ENCODE measurements around the gene TJP2.

Gene TJP2

GRCh38 chr9:69193685-69194032 lies 19.6 kb downstream of the TJP2 start:
- DNase-seq, result no peak

- no peak for DNase-seq
These were observed 20.8 kb downstream of the TJP2 start for GRCh38 chr9:69194702-69195418.

GRCh38 chr9:69195668-69196067 lies 21.6 kb downstream of the TJP2 start:
- no peak for DNase-seq

DNA sequence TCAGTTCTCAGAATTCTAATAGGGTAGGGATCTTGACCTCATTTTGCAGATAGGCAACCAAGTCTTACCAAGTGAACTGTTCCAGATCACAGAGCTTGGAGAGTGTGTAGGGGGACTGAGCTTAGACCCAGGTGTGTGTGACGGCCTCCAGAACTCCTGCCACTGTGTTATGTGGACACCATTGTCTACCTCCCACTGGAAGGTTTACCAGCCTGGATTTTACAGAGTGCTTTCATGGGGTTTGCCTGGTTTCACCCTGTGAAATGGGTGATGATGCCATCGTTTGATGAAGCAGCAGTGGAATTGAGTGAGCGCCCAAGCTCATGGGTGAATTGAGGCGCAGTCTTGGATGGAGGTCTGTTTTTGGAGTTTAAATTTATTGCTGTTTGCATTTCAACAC lies 23.6 kb downstream of the TJP2 start:
- DNase-seq, result no peak

DNA sequence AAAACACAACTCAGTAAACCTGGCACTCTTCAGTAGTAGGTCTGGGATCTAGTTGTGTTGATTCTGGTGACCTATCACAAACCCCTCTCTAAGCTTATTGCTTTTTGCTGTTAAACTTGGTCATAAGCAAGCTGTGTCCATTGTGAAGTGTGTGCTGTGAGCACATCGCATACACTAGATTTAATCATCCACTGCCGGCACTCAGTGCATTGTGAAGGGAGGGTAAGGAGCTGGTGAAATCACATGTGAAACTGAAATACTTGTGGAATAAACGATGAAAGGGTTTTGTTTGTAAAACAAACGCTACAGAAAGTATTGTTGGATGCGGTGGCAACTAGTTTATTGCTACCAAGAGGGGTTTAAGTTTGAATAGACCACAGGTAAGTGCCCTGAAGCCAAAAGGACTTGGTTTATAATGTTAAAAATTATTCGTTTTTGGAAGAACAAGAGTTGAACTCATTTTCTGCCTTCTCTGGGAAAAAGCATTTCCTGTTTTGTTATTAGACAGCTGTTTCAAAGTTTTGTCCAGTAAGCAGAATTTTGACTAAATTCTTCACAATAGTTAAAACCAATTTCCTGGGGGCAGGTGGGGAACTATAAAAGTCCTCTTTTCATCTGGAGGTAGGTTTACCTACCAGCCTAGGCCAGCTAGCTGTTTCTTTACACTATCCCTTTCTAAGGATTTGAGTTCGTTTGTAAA lies 24.6 kb downstream of the TJP2 start:
- no peak for DNase-seq

GRCh38 chr9:69199769-69200470 lies 25.8 kb downstream of the TJP2 start:
- no peak for DNase-seq

GRCh38 chr9:69202556-69202955 lies 28.5 kb downstream of the TJP2 start:
- no peak for DNase-seq

DNA sequence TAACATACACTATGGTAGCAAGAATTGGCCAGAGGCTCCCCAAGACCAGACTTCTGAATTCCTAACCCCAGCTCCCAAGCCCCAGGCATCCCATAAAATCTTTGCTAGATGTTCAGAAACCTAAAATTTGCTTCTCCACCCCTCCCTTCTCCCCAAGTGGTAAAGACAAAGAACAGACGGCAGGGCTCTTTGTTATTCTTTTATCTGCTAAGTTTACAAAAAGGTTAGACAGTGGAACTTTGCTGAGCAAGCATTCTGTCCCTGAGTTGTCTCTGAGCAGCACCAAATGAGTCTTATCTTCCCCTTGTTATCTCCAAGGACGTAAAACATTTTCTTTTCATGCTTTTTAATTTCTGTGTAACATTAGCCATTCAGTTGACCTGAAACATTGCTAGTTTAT lies 30.2 kb downstream of the TJP2 start:
- DNase-seq, result no peak

DNA sequence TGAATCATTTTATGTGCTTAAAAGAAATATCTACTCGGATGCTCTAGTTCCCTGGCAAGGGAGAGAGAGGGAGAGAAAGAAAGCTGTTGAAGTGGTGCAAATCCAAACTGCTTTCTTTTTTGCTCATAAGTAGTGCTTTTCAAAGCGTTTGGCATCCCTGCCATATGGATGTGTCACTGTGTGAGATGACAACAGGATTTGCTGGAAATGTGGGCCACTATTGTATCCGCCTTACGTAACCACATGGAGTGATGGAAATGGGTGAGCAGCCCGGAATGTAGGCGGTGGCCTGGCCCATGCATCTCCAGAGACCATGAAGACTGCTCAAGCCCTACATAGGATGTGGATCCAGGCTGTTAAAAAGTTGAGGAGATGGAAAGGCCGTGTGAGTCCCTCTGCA lies 30.8 kb downstream of the TJP2 start:
- DNase-seq, result no peak

- DNase-seq, result no peak
These were observed 32.0 kb downstream of the TJP2 start for GRCh38 chr9:69206047-69206446.

DNA sequence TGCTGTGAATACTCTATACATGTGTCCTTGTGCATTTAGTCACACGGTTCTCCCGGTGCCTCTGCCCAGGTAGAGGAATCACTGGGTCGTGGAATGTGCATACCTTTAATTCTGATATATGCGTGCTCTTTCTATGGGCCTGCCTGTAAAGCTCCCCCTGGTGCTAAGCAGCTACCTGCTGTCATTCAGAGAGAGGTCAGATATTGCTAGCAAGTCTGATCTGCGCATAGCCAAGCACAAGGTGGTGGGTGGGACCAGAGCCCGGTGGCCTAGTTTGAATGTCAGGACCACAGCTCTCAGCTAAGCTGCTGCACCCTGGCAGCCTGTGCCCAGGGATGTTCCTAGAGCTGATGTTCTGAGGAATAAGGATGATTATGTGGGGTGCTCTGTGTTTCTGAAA lies 33.4 kb downstream of the TJP2 start:
- no peak for DNase-seq

- no peak for DNase-seq
These were observed 37.5 kb downstream of the TJP2 start for GRCh38 chr9:69211424-69212036.

GRCh38 chr9:69213647-69214046 lies 39.6 kb downstream of the TJP2 start:
- DNase-seq, result no peak

- DNase-seq, result no peak
These were observed 40.9 kb downstream of the TJP2 start for GRCh38 chr9:69214939-69215338.

DNA sequence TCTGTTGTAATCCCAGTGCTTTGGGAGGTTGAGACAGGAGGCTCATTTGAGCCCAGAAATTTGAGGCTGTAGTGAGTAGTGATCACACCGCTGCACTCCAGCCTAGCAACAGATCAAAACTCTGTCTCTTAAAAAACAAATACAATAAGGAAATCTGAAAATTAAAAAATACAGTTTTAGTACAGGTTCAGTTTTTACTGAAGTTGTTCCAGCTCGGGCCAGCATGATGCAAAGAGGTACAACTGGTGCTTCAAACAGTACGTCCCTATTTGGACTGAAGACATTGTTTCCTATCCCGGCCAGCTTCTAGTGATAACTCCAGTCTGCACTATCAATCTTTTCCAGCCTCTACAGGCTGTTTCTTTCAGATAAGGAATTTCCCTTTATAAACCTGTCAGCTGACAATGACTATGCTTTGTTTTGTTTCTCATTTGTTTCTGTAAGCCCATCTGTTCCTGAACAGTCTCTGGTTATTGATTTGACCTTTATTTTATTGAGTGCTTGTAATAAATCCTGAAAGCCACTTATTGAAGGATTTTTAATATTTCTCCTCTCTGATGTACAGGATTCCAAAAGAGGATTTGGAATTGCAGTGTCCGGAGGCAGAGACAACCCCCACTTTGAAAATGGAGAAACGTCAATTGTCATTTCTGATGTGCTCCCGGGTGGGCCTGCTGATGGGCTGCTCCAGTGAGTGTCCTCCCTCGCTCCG lies 41.9 kb downstream of the TJP2 start:
- DNase-seq, result no peak

- DNase-seq, result no peak
These were observed 44.1 kb downstream of the TJP2 start for GRCh38 chr9:69218166-69218565.

- no peak for DNase-seq
These were observed 47.0 kb downstream of the TJP2 start for GRCh38 chr9:69221036-69221435.

- no peak for DNase-seq
These were observed 48.9 kb downstream of the TJP2 start for GRCh38 chr9:69222970-69223369.

- no peak for DNase-seq
These were observed 49.5 kb downstream of the TJP2 start for GRCh38 chr9:69223605-69224004.

DNA sequence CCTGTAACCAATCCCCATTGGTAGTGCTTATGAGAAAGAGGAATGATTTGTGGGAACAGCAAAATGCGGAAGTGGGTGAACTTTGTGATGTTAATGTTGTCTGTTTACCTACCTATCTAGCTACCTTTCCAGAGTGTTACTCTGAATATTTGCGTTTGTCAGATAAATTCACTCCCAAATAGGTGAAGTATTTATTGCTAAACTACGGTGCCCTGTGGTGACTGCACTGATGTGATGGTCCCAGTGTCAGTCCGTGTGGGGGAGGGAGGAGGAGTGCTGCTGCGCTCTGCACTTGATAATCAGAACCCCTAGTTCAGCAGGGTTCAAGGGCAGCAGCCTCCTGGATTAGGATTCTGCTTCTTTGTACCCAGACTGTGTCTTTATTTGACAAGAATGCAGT lies 55.3 kb downstream of the TJP2 start:
- DNase-seq, result no peak

GRCh38 chr9:69232135-69232534 lies 58.1 kb downstream of the TJP2 start:
- DNase-seq, result no peak

DNA sequence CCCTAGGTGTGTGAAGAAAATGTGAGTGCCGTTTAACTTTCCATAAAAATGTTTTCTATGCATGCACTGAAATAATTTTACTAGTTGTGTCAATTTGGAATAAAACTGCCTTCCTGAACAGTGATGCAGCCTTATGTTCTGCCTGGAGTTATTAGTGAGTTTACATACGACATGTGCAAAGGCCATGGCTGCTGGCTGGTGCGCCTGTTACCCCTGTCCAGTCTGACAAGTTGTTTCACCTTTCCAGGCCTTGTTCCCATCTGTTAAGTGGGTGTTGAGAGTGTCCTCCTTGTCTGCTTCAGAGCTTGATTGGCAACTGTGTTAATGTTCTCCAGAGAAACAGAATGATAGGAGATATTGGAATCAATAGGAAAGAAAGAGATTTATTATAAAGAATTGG lies 60.6 kb downstream of the TJP2 start:
- DNase-seq, result no peak

DNA sequence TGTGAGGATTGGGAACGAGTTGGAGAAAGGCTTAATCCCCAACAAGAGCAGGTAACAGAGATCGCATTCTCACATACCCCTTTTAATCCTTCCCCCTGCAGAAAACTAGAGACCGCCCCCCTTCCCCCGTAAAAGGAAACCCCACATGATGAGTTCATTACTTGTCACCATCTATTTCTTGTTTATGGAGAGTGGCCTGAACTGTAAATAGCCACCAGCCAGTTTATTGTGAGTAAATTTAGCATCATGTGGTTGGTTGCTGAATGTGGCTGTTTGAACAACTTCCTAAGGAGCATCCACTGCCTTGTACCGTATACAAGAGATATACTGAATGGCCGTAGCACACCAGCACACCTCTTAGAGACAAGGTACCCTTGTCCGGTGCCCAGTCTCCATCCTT lies 62.1 kb downstream of the TJP2 start:
- DNase-seq, result no peak
